PFSK-1 (cell line): Measurements from ENCODE around the gene EHD3. TPM values are rescaled to one million over a fixed set of nuclear protein-coding genes. Genes with fewer than 3 reads are reported as not detected.

Source experiments
- FOXP2 ChIP-seq: optimal IDR thresholded peaks from 2 replicates; pipeline ENCODE3; 2011; ENCODE audit warnings: borderline replicate concordance, control low read depth, inconsistent platforms; ENCODE audit not compliant: insufficient read depth; ENCODE audit errors: extremely low read length, extremely low read depth
- POLR2AphosphoS5 ChIP-seq: IDR thresholded peaks from 2 replicates; pipeline ENCODE4 v1.6.1; 2012; ENCODE audit warnings: low read depth, mild to moderate bottlenecking, control low read depth, low read length, moderate library complexity
- REST ChIP-seq, 2 experiments: IDR thresholded peaks; 2 replicates each; pipeline versions ENCODE4 v1.6.1 to v1.8.0; 2011 to 2012; ENCODE audit warnings: low read depth in 2 of 2, low read length in 2 of 2, control low read depth in 1 of 2, inconsistent platforms in 1 of 2, mild to moderate bottlenecking in 1 of 2, moderate library complexity in 1 of 2; ENCODE audit not compliant: insufficient read depth in 1 of 2
- SIN3A ChIP-seq: IDR thresholded peaks from 2 replicates; pipeline ENCODE4 v1.6.1; 2012; ENCODE audit warnings: mild to moderate bottlenecking, low read length, moderate library complexity, borderline replicate concordance; ENCODE audit not compliant: insufficient read depth
- TAF1 ChIP-seq: IDR thresholded peaks from 2 replicates; pipeline ENCODE4 v1.6.1; 2012; ENCODE audit warnings: low read length, control low read depth, borderline replicate concordance; ENCODE audit not compliant: insufficient read depth
- polyA plus RNA-seq: library from polyadenylated mRNA; unstranded; fragments of >200 nt; gene quantifications from one replicate; pipeline ENCODE4 v1.2.1, GENCODE V29; 2012; ENCODE audit warnings: low read depth, missing spikeins; ENCODE audit not compliant: insufficient read length

Gene EHD3
- polyA plus RNA-seq = 8.6 TPM

GRCh38 chr2:31233741-31234682, at the start of gene EHD3:
TSS of gene EHD3 (plus strand) at chr2:31234152. CDS start at chr2:31234622, 470 bp downstream.
- TF ChIP-seq TAF1 (no peak), SIN3A (peak; percentile 95), REST (IDR thresholded peaks at IDR 0.05; ENCODE audit: insufficient read depth in 1 of 2, low read depth in 2 of 2, low read length in 2 of 2) (0 out of 4 replicates have a peak, but pooled peaks of 1 of the 2 experiments have one; percentile 50), POLR2AphosphoS5 (peak; percentile 51; the same call in 1 of the 2 replicates), FOXP2 (peak; percentile 92)

GRCh38 chr2:31187166-31187565, 46.8 kb upstream of the EHD3 start:
- TF ChIP-seq SIN3A = no peak

GRCh38 chr2:31188131-31188530, 45.8 kb upstream of the EHD3 start:
- TF ChIP-seq REST (IDR thresholded peaks at IDR 0.05; ENCODE audit: insufficient read depth in 1 of 2, low read depth in 2 of 2, low read length in 2 of 2) (no peak), POLR2AphosphoS5 (no peak), SIN3A (no peak), TAF1 (no peak)

GRCh38 chr2:31189141-31189540, 44.8 kb upstream of the EHD3 start:
- TF ChIP-seq TAF1 = no peak
- no peak for TF ChIP-seq SIN3A
- TF ChIP-seq REST (IDR thresholded peaks at IDR 0.05; ENCODE audit: insufficient read depth in 1 of 2, low read depth in 2 of 2, low read length in 2 of 2) = no peak
- TF ChIP-seq FOXP2 = no peak
- no peak for TF ChIP-seq POLR2AphosphoS5

GRCh38 chr2:31190188-31190587, 43.8 kb upstream of the EHD3 start:
- TF ChIP-seq REST (IDR thresholded peaks at IDR 0.05; ENCODE audit: insufficient read depth in 1 of 2, low read depth in 2 of 2, low read length in 2 of 2) (no peak), POLR2AphosphoS5 (no peak), TAF1 (no peak), SIN3A (no peak), FOXP2 (no peak)
